GM19043 (cell line): Measurements from ENCODE around the gene VRK3.
"Not testable (repeated sequence)": the region's sequence is repeated elsewhere in the genome, so short reads cannot be mapped to it uniquely, and the experiment has no call there.

ENCODE experiments used
- ATAC-seq: cut with Tn5 transposase; IDR thresholded peaks from one replicate; pipeline ENCODE4 v1.9.1; 2021; ENCODE audit warnings: low read depth; ENCODE audit not compliant: unreplicated experiment

The VRK3 gene

GRCh38 chr19:50025022-50025793, at the start of gene VRK3:
Gene VRK3 (minus strand): TSS chr19:50025372. CDS start chr19:50016162, 9,210 bp downstream.
- ATAC-seq, result peak; percentile 84

DNA sequence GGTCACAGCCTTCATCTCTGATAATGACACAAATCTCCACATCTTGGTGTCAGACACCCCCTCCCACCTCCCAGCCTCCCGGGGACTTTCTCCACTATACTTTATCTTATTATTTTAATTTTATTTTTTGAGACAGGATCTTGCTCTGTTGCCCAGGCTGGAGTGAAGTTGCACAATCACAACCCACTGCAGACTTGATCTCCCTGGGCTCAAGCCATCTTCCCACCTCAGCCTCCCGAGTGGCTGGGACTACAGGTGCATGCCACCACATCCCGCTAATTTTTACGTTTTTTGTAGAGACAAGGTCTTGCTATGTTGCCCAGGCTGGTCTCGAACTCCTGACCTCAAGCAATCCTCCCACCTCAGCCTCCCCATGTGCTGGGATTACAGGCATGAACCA, 43.2 kb upstream of the VRK3 start:
- not testable (repeated sequence) for ATAC-seq

DNA sequence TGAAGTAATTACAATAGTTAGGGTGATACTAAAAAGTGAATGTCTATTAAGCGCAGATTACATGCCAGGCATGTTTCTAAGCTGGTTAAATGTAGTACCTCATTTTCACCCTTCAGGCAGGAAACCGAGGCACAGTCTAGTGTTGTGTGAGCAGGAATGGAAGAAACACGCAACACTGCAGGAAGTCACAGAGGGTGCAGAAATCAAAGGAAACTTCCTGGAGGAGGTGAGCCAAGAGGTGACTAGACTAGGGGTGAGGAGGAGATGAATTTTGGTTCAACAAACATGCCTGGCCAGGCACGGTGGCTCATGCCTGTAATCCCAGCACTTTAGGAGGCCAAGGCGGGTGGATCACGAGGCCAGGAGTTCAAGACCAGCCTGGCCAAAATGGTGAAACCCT, 42.4 kb upstream of the VRK3 start:
- ATAC-seq, result no peak

GRCh38 chr19:50065938-50066337, 40.8 kb upstream of the VRK3 start:
- ATAC-seq, result no peak

DNA sequence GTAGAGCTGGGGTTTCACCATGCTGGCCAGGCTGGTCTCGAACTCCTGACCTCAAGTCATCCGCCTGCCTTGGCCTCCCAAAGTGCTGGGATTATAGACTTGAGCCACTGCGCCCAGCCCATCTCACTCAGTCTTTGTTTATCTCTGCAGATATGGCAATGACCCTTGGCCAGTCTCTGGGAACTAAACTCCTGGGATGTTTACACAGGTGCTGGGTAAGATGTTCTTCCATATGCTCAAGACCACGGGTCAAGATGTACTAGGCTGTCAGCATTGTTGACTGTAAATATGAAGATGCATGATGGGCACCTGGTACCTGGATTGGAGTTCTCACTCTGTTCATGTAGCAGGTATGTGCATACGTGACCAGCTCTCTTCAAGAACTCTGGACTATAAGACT, 36.5 kb upstream of the VRK3 start:
- no peak for ATAC-seq

DNA sequence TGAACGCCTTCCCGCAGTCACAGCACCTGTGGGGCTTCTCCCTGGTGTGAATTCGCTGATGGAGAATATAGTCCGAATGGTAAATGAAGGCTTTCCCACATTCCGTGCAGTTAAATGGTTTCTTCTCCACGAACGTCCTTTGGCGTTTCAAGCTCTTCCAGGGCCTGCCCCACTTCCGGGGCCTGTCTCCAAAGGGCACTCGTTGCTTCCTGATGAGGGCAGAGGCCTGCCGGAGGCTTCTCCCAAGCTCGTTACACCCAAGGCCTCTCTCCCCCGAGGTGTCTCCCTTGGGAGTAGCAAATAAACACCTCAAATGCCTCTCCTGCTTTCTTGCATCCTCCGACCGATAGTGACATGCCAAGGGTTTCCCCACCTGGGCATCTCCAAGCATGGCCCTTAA, 34.9 kb upstream of the VRK3 start:
- no peak for ATAC-seq

GRCh38 chr19:50059045-50059444, 33.9 kb upstream of the VRK3 start:
- ATAC-seq, result no peak

- no peak for ATAC-seq
These were observed 33.3 kb upstream of the VRK3 start for GRCh38 chr19:50058425-50058824.

DNA sequence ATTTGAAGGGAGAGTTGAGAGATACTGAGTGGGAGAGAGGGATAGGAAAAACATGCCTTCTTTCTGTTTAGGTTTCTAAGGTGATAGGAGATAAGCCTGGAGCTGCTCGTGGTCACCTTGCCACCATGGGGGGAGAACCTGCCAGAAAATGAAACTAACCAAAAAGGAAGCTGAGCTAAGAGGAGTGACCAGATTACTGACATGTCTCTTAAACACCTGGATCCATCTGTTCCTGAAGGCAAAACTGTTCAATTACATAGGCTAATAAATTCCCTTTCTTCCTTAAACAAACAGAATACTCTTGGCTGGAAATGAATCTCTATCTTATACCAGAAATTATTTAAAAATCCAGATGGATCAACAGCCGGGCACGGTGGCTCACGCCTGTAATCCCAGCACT, 27.9 kb upstream of the VRK3 start:
- ATAC-seq, result no peak

- no peak for ATAC-seq
These were observed 26.8 kb upstream of the VRK3 start for GRCh38 chr19:50051964-50052363.

- not testable (repeated sequence) for ATAC-seq
These were observed 26.2 kb upstream of the VRK3 start for GRCh38 chr19:50051228-50051895.

GRCh38 chr19:50050406-50051227, 25.4 kb upstream of the VRK3 start:
- ATAC-seq, result no peak

DNA sequence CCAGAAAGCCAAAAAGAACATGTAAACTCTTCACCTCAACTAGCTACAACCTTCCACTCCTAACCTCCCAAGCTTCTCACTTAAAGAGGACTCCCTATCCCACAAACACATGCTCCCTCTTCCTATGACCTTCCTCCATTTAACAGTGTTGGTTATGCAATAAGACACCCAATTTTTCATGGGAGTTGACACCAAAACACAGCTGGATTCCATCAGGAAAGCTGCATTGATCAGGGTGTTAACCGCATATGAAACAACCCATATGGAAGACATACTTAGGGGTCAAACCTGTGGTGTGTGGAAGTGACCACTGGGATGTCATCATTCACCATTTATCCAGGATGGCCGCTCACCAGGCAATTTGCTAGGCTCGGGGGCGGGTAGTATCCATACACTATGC, 22.5 kb upstream of the VRK3 start:
- no peak for ATAC-seq

- no peak for ATAC-seq
These were observed 21.7 kb upstream of the VRK3 start for GRCh38 chr19:50046649-50047503.

- no peak for ATAC-seq
These were observed 19.8 kb upstream of the VRK3 start for GRCh38 chr19:50044922-50045321.

- ATAC-seq, result no peak
These were observed 18.8 kb upstream of the VRK3 start for GRCh38 chr19:50043967-50044366.

- no peak for ATAC-seq
These were observed 17.3 kb upstream of the VRK3 start for GRCh38 chr19:50042363-50043024.

GRCh38 chr19:50040967-50041366, 15.8 kb upstream of the VRK3 start:
- no peak for ATAC-seq

- ATAC-seq, result no peak
These were observed 14.8 kb upstream of the VRK3 start for GRCh38 chr19:50039968-50040367.

GRCh38 chr19:50036908-50037307, 11.7 kb upstream of the VRK3 start:
- ATAC-seq, result no peak
